LNCaP clone FGC (cell line): ENCODE measurements around the gene CR1.
"Not testable (repeated sequence)": the region's sequence is repeated elsewhere in the genome, so short reads cannot be mapped to it uniquely, and the experiment has no call there.

ENCODE experiments used
- DNase-seq: peaks from one replicate; pipeline ENCODE4 v3.0.0-alpha.2; 2011; ENCODE audit warnings: low read depth
- H3K4me3 ChIP-seq: 2 replicates; pipeline ENCODE4 v1.5.1; 2011; ENCODE audit warnings: mild to moderate bottlenecking, low read depth, low read length, control low read depth
- TF ChIP-seq, protein P1 (sequence below): IDR thresholded peaks from 2 replicates; pipeline ENCODE4 v1.5.1; 2012; ENCODE audit warnings: mild to moderate bottlenecking; ENCODE audit not compliant: control insufficient read depth, insufficient read depth; ENCODE audit errors: extremely low read depth

Gene CR1

GRCh38 chr1:207518608-207519236 is 22.8 kb downstream of the CR1 start:
- H3K4me3 ChIP-seq: no peak overlapping the region
- DNase-seq: no peak
- TF ChIP-seq, protein P1, sequence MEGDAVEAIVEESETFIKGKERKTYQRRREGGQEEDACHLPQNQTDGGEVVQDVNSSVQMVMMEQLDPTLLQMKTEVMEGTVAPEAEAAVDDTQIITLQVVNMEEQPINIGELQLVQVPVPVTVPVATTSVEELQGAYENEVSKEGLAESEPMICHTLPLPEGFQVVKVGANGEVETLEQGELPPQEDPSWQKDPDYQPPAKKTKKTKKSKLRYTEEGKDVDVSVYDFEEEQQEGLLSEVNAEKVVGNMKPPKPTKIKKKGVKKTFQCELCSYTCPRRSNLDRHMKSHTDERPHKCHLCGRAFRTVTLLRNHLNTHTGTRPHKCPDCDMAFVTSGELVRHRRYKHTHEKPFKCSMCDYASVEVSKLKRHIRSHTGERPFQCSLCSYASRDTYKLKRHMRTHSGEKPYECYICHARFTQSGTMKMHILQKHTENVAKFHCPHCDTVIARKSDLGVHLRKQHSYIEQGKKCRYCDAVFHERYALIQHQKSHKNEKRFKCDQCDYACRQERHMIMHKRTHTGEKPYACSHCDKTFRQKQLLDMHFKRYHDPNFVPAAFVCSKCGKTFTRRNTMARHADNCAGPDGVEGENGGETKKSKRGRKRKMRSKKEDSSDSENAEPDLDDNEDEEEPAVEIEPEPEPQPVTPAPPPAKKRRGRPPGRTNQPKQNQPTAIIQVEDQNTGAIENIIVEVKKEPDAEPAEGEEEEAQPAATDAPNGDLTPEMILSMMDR: no peak

GRCh38 chr1:207519505-207520399 is 23.8 kb downstream of the CR1 start:
- no peak for DNase-seq
- TF ChIP-seq, protein P1: no peak
- H3K4me3 ChIP-seq: no peak overlapping the region

DNA sequence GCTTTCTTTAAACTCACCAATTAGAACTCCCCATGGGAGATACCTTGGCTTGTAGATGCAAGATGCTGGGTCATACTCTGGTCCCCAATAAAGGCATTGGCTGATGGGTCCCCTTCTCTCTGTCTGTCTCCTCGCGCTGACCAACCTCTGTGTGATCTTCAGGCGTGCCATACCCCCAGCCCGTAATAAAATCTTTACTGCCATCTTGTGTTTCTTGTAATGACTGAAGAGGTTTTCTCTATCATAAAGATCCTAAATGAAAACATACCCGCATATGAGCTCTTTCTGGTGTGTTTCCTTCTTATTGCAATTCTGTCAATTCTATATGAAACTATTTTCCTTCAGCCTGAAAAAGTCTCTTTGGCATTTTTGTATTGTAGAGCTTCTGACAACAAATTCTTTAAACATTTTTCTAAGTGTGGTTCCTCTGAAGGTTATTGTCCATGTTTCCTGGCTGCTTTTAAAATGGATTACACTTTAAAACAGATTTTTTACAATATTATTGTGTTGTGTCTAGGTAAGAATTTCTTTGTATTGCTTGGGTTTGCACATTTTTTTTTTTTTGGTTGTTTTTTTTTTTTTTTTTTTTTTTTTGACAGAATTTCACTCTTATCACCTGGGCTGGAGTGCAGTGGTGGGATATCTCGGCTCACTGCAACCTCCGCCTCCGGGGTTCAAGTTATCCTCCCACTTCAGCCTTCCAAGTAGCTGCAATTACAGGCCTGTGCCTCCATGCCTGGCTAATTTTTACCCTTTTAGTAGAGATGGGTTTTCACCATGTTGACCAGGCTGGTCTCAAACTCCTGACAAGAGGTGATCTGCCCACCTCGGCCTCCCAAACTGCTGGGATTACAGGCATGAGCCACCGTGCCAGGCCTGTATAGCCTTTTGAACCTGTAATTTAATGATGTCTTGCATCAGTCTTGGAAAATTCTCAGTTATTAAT is 24.7 kb downstream of the CR1 start:
- not testable (repeated sequence) for H3K4me3 ChIP-seq, DNase-seq

DNA sequence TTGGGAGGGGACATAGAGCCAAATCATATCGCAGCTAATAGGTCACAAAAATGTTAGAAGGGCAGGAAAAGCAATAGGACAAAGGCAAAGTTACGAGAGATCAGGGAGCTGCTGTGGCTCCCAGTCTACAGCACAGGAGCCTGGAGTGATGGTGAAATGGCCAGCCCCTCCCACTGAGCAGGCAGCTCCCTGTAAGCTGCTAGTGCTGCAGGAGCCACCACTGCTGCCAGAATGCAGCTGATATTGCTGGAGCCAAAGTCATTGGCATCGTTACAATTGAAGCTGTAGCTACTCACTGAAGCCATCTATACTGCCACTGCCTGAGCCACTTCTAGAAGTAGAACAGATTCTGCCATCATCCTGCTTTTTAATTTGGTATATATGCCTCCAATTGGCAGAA is 29.3 kb downstream of the CR1 start:
- H3K4me3 ChIP-seq, DNase-seq: not testable (repeated sequence)

- not testable (repeated sequence) for H3K4me3 ChIP-seq, DNase-seq
These were observed 32.4 kb downstream of the CR1 start for GRCh38 chr1:207528401-207528800.

GRCh38 chr1:207536263-207536662 is 40.3 kb downstream of the CR1 start:
- not testable (repeated sequence) for H3K4me3 ChIP-seq, DNase-seq

DNA sequence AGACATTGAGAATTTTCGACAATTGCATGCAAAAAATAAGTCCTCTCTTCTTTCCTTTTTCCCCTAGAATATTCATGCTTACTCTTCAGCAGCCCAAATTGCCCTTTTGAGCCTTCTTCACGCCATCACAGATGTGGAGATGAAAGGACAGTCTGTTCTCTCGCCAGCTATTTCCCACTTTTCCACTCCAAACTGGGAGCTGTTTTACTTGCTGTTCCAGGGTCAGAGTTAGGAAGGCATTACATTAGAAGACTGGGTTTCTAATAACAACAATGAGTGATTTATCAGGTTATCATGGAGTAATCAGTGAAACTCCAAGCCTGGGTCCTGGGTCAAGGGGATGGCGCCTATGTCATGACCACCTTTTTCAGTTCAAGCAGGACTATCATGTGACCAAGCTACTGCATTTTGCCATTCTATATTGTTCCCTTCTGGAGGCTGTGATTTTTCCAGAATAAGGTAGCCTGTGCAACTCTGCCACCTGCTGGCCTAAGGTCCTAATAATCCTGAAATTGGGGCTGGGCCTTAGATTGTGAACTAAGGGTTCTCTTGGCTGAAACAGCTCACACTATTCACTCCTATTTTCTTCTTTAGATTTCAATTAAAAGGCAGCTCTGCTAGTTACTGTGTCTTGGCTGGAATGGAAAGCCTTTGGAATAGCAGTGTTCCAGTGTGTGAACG is 50.9 kb downstream of the CR1 start:
- H3K4me3 ChIP-seq, DNase-seq: not testable (repeated sequence)

- not testable (repeated sequence) for H3K4me3 ChIP-seq, DNase-seq
These were observed 58.9 kb downstream of the CR1 start for GRCh38 chr1:207554823-207555222.

DNA sequence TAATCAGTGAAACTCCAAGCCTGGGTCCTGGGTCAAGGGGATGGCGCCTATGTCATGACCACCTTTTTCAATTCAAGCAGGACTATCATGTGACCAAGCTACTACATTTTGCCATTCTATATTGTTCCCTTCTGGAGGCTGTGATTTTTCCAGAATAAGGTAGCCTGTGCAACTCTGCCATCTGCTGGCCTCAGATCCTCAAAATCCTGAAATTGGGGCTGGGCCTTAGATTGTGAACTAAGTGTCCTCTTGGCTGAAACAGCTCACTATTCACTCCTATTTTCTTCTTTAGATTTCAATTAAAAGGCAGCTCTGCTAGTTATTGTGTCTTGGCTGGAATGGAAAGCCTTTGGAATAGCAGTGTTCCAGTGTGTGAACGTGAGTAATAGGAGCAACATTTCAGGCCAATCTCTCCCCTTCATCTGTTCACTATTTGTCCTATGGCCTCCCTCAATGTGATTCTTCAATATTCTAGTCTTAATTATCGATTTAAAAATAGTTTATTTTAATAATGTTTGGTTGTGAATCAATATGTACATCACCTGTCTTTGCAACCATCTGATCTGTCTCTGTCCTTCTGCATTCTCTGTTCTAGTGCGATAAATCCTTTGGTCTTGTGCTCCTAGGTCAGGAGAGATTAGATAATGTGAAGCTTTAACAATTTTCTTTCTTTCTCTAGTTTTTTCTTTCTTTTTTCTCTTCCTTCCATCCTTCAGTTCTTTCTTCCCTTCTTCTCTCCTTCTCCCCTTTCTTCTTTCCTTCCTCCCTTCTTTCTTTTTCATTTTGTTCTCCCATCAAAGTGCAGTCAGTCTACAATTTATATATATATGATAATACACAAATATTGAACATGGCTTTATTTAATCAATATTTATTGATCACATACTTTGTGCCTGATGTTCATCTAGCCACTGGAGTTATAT is 69.8 kb downstream of the CR1 start:
- TF ChIP-seq, protein P1: peak; percentile 49
- no peak for DNase-seq
- H3K4me3 ChIP-seq: no peak overlapping the region

DNA sequence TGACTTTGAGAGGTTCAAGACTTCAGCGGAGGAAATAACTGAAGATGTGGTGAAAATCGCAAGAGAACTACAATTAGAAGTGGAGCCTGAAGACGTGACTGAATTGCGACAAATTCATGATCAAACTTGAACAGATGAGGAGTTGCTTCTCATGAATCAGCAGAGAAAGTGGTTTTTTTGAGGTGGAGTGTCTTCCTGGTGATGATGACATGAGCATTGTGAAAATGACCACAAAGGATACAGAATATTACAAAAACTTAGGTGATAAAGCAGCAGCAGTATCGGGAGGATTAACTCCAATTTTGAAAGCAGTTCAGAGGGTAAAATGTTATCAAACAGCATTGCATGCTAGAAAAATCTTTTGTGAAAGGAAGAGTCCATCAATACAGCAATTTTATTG is 76.0 kb downstream of the CR1 start:
- DNase-seq: not testable (repeated sequence)

DNA sequence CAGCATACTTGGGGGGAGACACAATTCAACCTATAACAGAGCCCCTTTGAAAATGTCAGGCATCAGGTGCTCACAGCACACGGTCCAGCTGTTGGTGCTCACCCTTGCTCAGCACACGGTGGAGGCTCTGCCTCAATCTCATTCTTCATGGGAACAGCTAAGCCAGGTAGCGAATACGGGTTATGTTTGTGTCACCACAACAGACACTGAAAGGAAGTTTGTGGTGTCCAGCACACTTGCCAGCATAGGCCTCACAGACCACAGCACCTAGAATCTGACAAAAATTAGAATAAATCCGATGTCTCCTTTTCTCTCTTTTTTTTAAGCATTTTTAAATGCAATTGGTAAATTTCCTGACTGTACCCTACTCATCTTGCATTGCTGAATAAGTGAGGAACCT is 77.1 kb downstream of the CR1 start:
- H3K4me3 ChIP-seq, DNase-seq: not testable (repeated sequence)

More for the DNA sequence above, 76.0 kb downstream of the CR1 start:
- H3K4me3 ChIP-seq: not testable (repeated sequence)

GRCh38 chr1:207575381-207575780 is 79.4 kb downstream of the CR1 start:
- DNase-seq, H3K4me3 ChIP-seq: not testable (repeated sequence)
